GM12891 (cell line): ENCODE results near the gene EPS8L2.

Source experiments
- POLR2A ChIP-seq: IDR thresholded peaks from 2 replicates; pipeline ENCODE4 v1.6.1; 2011; ENCODE audit warnings: low read depth, low read length, control low read depth
- POLR2AphosphoS5 ChIP-seq: IDR thresholded peaks from 2 replicates; pipeline ENCODE4 v1.6.1; 2011; ENCODE audit warnings: low read depth, low read length, control low read depth
- POU2F2 ChIP-seq: IDR thresholded peaks from 2 replicates; pipeline ENCODE4 v1.6.1; 2011; ENCODE audit warnings: low read depth, mild to moderate bottlenecking, control low read depth, low read length, moderate library complexity
- TAF1 ChIP-seq: IDR thresholded peaks from 2 replicates; pipeline ENCODE4 v1.6.1; 2011; ENCODE audit warnings: low read depth, low read length, control low read depth

DNA sequence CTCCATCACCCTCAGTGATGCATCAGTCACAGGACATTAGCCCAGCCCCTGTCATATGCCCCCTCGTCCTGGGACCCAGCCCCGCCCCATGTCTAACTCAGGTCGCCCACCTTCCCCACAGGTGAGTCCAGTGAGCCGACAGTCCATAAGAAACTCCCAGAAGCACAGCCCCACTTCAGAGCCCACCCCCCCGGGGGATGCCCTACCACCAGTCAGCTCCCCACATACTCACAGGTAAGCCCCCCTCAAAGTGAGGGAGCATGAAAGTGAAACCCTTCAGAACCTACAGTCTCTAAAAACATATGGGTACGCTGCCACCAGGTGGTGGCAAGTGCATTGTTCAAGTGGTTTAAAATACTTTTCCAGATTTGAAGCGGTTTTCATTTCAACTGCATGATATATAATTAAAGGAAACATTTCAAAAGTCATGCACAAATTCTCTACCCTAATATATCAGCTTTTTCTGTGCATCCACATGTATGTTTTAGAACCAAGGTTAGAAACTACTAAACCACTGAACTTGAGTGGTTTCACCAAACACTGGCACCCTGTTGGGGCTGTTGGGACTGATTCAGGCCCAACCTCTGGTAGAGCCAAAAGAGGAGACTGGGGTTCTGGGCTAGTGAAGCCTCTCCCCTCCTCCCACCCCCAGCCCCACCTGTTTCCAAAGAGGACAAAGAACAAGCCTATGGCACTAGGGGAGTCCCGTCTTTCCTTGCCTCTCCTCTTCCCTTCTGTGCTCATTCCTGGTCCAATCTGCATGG is 17.3 kb downstream of the EPS8L2 start:
- no peak for TF ChIP-seq POLR2A
- no peak for TF ChIP-seq POU2F2
- TF ChIP-seq POLR2AphosphoS5 = no peak
- TF ChIP-seq TAF1 = no peak
